Neuron (in vitro differentiated cells): ENCODE results near the gene VMP1.

ENCODE experiments used
- H2AFZ ChIP-seq: one replicate; pipeline ENCODE4 v1.6.1; 2013; ENCODE audit warnings: low read depth, mild to moderate bottlenecking, inconsistent platforms, low read length, moderate library complexity
- H3K27me3 ChIP-seq: one replicate; pipeline ENCODE4 v1.6.1; 2013; ENCODE audit warnings: low read length; ENCODE audit not compliant: insufficient read depth
- H3K36me3 ChIP-seq: one replicate; pipeline ENCODE4 v1.6.1; 2013; ENCODE audit warnings: low read length; ENCODE audit not compliant: insufficient read depth
- H3K4me1 ChIP-seq: one replicate; pipeline ENCODE4 v1.6.1; 2013; ENCODE audit warnings: low read length; ENCODE audit not compliant: insufficient read depth
- H3K4me3 ChIP-seq: 2 replicates; pipeline ENCODE4 v1.5.1; 2013; ENCODE audit warnings: mild to moderate bottlenecking, low read length, moderate library complexity
- H3K9me3 ChIP-seq: one replicate; pipeline ENCODE4 v1.6.1; 2013; ENCODE audit warnings: low read length

The VMP1 gene

GRCh38 chr17:59707149-59707970 is at the start of gene VMP1, which contains the start of gene PTRH2:
TSS of gene VMP1 (plus strand) at chr17:59707654. CDS start at chr17:59731447, 23,793 bp downstream.
TSS of gene PTRH2 (minus strand) at chr17:59707430. CDS start at chr17:59697978, 9,452 bp downstream.
- peak within 1 kb of the TSS; percentile 88 for H3K4me3 ChIP-seq
- no peaks in the 10 kb centered on the region for H3K27me3 ChIP-seq
- peaks cover 18% of the 10 kb centered on the region for H3K4me1 ChIP-seq
- H3K36me3 ChIP-seq: peaks cover 14% of the 10 kb centered on the region
- no peaks in the 10 kb centered on the region for H3K9me3 ChIP-seq
- H2AFZ ChIP-seq: peak within 1 kb of the TSS; percentile 11

GRCh38 chr17:59666235-59666634 is 41.2 kb upstream of the VMP1 start:
- no peaks in the 10 kb centered on the region for H3K27me3 ChIP-seq
- no peaks in the 10 kb centered on the region for H3K9me3 ChIP-seq
- peaks cover 93% of the 10 kb centered on the region for H3K36me3 ChIP-seq

GRCh38 chr17:59668816-59669215 is 38.6 kb upstream of the VMP1 start:
- Histone ChIP-seq H3K9me3 (no peaks in the 10 kb centered on the region), H3K27me3 (no peaks in the 10 kb centered on the region), H2AFZ (no peak overlapping the region), H3K4me1 (no peaks in the 10 kb centered on the region), H3K4me3 (no peak overlapping the region), H3K36me3 (peaks cover 91% of the 10 kb centered on the region)

More at GRCh38 chr17:59666235-59666634, 41.2 kb upstream of the VMP1 start:
- no peak overlapping the region for H2AFZ ChIP-seq
- H3K4me1 ChIP-seq: no peaks in the 10 kb centered on the region
- H3K4me3 ChIP-seq: no peak overlapping the region

GRCh38 chr17:59669411-59669810 is 38.0 kb upstream of the VMP1 start:
- Histone ChIP-seq H3K4me1 (no peaks in the 10 kb centered on the region), H2AFZ (no peak overlapping the region), H3K9me3 (no peaks in the 10 kb centered on the region), H3K27me3 (no peaks in the 10 kb centered on the region), H3K4me3 (no peak overlapping the region), H3K36me3 (peaks cover 91% of the 10 kb centered on the region)

- Histone ChIP-seq H3K36me3 (peaks cover 91% of the 10 kb centered on the region), H2AFZ (no peak overlapping the region), H3K27me3 (no peaks in the 10 kb centered on the region), H3K4me3 (no peak overlapping the region), H3K9me3 (no peaks in the 10 kb centered on the region), H3K4me1 (no peaks in the 10 kb centered on the region)
Measured at GRCh38 chr17:59669944-59670343, 37.5 kb upstream of the VMP1 start.

- Histone ChIP-seq H2AFZ (no peak overlapping the region), H3K9me3 (no peaks in the 10 kb centered on the region), H3K36me3 (peaks cover 94% of the 10 kb centered on the region), H3K4me1 (no peaks in the 10 kb centered on the region), H3K4me3 (no peak overlapping the region), H3K27me3 (no peaks in the 10 kb centered on the region)
Measured at GRCh38 chr17:59671386-59671785, 36.1 kb upstream of the VMP1 start.

- no peaks in the 10 kb centered on the region for H3K4me1 ChIP-seq
- H3K27me3 ChIP-seq: no peaks in the 10 kb centered on the region
- no peaks in the 10 kb centered on the region for H3K9me3 ChIP-seq
- no peak overlapping the region for H2AFZ ChIP-seq
- peaks cover 91% of the 10 kb centered on the region for H3K36me3 ChIP-seq
- no peak overlapping the region for H3K4me3 ChIP-seq
Measured at GRCh38 chr17:59675231-59675630, 32.2 kb upstream of the VMP1 start.

GRCh38 chr17:59676716-59677115 is 30.7 kb upstream of the VMP1 start:
- Histone ChIP-seq H3K9me3 (no peaks in the 10 kb centered on the region), H3K27me3 (no peaks in the 10 kb centered on the region), H3K36me3 (peaks cover 91% of the 10 kb centered on the region), H3K4me1 (no peaks in the 10 kb centered on the region), H2AFZ (no peak overlapping the region), H3K4me3 (no peak overlapping the region)

- H3K27me3 ChIP-seq: no peaks in the 10 kb centered on the region
- H3K36me3 ChIP-seq: peaks cover 95% of the 10 kb centered on the region
- no peaks in the 10 kb centered on the region for H3K9me3 ChIP-seq
- H3K4me3 ChIP-seq: no peak overlapping the region
- H2AFZ ChIP-seq: no peak overlapping the region
- H3K4me1 ChIP-seq: no peaks in the 10 kb centered on the region
Measured at GRCh38 chr17:59678918-59679317, 28.5 kb upstream of the VMP1 start.

GRCh38 chr17:59680314-59680713 is 27.1 kb upstream of the VMP1 start:
- Histone ChIP-seq H2AFZ (no peak overlapping the region), H3K4me1 (no peaks in the 10 kb centered on the region), H3K9me3 (no peaks in the 10 kb centered on the region), H3K27me3 (no peaks in the 10 kb centered on the region), H3K4me3 (no peak overlapping the region), H3K36me3 (peaks cover 94% of the 10 kb centered on the region)

GRCh38 chr17:59683283-59683682 is 24.2 kb upstream of the VMP1 start:
- H3K4me1 ChIP-seq: no peaks in the 10 kb centered on the region
- H2AFZ ChIP-seq: no peak overlapping the region
- no peak overlapping the region for H3K4me3 ChIP-seq
- no peaks in the 10 kb centered on the region for H3K9me3 ChIP-seq
- no peaks in the 10 kb centered on the region for H3K27me3 ChIP-seq
- peaks cover 96% of the 10 kb centered on the region for H3K36me3 ChIP-seq

- peaks cover 98% of the 10 kb centered on the region for H3K36me3 ChIP-seq
- no peaks in the 10 kb centered on the region for H3K4me1 ChIP-seq
- no peak overlapping the region for H3K4me3 ChIP-seq
- no peak overlapping the region for H2AFZ ChIP-seq
- H3K27me3 ChIP-seq: no peaks in the 10 kb centered on the region
- H3K9me3 ChIP-seq: no peaks in the 10 kb centered on the region
Measured at GRCh38 chr17:59684967-59685366, 22.5 kb upstream of the VMP1 start.

GRCh38 chr17:59688008-59688407 is 19.4 kb upstream of the VMP1 start:
- Histone ChIP-seq H3K4me1 (no peaks in the 10 kb centered on the region), H3K27me3 (no peaks in the 10 kb centered on the region), H3K9me3 (no peaks in the 10 kb centered on the region), H2AFZ (no peak overlapping the region), H3K4me3 (no peak overlapping the region), H3K36me3 (peaks cover 89% of the 10 kb centered on the region)

- Histone ChIP-seq H3K4me1 (no peaks in the 10 kb centered on the region), H2AFZ (no peak overlapping the region), H3K4me3 (no peak overlapping the region), H3K27me3 (no peaks in the 10 kb centered on the region), H3K36me3 (peaks cover 89% of the 10 kb centered on the region), H3K9me3 (no peaks in the 10 kb centered on the region)
Measured at GRCh38 chr17:59688496-59688895, 19.0 kb upstream of the VMP1 start.
